ENCODE results near the gene VEGFD. TPM values are rescaled to one million over a fixed set of nuclear protein-coding genes. Genes with fewer than 3 reads are reported as not detected.

VEGFD gene
- total and polyA plus RNA-seq, 2 of the 13 experiments (the other 11 are each of a cell fraction or from before 2014, with no cell fraction given): 0.11 to 0.35 TPM

DNA sequence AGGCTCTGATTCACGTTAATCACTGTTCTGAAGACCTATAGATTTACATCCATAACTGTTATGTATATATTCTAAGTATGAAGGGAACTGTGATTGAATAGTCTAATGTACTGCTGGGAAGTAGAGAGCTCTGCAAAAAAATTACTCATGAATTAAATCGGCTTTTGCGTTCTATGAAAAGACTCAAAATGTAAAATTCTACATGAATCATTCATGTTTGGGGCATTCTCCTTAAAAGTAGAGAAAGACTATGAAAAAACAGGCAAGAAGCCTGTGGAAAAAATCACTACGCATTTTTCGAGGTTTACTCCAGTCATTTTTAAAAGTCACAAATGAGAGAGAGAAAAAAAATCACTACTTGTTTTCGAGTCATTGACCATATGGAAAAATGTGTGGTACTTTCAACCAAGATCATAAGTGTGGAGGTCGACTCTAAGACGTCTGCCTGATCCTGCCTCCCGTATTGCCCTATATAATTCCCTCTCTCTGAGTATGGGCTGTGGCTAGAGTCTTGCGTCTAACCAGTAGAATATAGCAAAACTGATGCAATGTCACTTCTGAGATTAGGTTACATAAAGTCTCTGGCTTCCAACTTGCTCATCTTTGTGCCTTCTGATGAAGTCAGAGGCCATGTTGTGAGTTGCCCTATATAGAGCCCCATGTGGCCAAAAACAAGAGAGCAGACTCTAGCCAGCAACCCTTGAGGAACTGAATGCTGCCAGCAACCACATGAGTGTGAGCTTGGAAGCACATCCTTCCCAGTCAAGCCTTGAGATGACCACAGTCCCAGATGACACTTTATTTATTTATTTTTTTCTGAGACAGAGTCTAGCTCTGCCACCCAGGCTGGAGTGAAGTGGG is 32.1 kb upstream of the VEGFD start (continued):
- TF ChIP-seq, protein P1, sequence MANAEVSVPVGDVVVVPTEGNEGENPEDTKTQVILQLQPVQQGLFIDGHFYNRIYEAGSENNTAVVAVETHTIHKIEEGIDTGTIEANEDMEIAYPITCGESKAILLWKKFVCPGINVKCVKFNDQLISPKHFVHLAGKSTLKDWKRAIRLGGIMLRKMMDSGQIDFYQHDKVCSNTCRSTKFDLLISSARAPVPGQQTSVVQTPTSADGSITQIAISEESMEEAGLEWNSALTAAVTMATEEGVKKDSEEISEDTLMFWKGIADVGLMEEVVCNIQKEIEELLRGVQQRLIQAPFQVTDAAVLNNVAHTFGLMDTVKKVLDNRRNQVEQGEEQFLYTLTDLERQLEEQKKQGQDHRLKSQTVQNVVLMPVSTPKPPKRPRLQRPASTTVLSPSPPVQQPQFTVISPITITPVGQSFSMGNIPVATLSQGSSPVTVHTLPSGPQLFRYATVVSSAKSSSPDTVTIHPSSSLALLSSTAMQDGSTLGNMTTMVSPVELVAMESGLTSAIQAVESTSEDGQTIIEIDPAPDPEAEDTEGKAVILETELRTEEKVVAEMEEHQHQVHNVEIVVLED (CRISPR knock-in tag; IDR thresholded peaks at IDR 0.05; ENCODE audit: borderline replicate concordance): no peak
- no peak for TF ChIP-seq FIP1L1 (IDR thresholded peaks at IDR 0.05; ENCODE audit: borderline replicate concordance, insufficient read depth, low read depth, low read length)
- TF ChIP-seq NFATC3 (CRISPR knock-in tag; IDR thresholded peaks at IDR 0.05): no peak
- no peak for TF ChIP-seq SRF (IDR thresholded peaks at IDR 0.05; ENCODE audit: low read depth, low read length)

DNA sequence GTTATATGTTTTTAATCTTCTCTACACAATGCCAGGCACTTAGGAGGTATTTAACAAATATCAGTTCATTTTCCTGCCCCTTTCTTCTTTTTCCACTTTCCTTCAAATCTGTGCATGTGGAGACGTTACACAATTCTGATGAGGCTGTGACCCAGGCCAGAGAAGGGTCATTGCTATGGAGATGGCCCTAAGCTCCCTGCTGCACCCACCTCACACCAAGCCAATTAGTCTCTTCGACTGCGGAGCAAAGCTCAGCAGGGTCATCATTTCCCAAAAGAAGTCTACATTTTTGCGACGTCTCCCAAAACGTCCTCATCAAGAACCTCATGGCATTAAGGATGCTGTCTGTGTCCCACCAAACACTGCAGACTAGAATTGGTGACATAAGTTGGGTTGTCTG is 28.9 kb upstream of the VEGFD start:
- Histone ChIP-seq H4K20me1 (ENCODE audit: insufficient read depth, low read length) (no peaks in the 10 kb centered on the region), H3K27ac (ENCODE audit: extremely low read length, insufficient read depth, low read length) (no peak overlapping the region), H3K27me3 (ENCODE audit: control insufficient read depth in 1 of 2, insufficient read depth in 2 of 2, low read length in 2 of 2) (no peaks in the 10 kb centered on the region), H3K36me3 (replicated peaks in 1 of 2; ENCODE audit: control insufficient read depth in 1 of 2, insufficient read depth in 2 of 2, low read length in 2 of 2) (no peaks in the 10 kb centered on the region), H3K4me3 (replicated peaks in 1 of 3; ENCODE audit: insufficient read depth in 1 of 3, low read depth in 2 of 3, low read length in 3 of 3) (no peak overlapping the region), H3K9ac (ENCODE audit: insufficient read depth, low read depth, low read length) (no peak overlapping the region), H3K79me2 (ENCODE audit: insufficient read depth, low read length) (no peaks in the 10 kb centered on the region), H3K4me1 (ENCODE audit: insufficient read depth, low read length) (no peaks in the 10 kb centered on the region), H3K9me3 (ENCODE audit: low read length) (no peaks in the 10 kb centered on the region; the same call in 1 of the 2 replicates), H3K4me2 (ENCODE audit: low read depth, low read length) (no peak overlapping the region), H2AFZ (ENCODE audit: low read length) (no peak overlapping the region)
- ATAC-seq: no peak
- no peak for TF ChIP-seq ZNF607 (CRISPR knock-in tag; IDR thresholded peaks at IDR 0.05; ENCODE audit: borderline replicate concordance)
- TF ChIP-seq ZNF331 (CRISPR knock-in tag; IDR thresholded peaks at IDR 0.05): no peak
- TF ChIP-seq, protein P2, sequence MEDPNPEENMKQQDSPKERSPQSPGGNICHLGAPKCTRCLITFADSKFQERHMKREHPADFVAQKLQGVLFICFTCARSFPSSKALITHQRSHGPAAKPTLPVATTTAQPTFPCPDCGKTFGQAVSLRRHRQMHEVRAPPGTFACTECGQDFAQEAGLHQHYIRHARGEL (CRISPR knock-in tag; IDR thresholded peaks at IDR 0.05): no peak
- DNase-seq (ENCODE audit: low spot score): no peak
- FAIRE-seq: no peak
- 96% methylated on average over 5 of the region's 6 CpGs for whole genome bisulfite sequencing (ENCODE audit: low lambda C conversion rate)
- POLR2A ChIA-PET: no interaction called here
- intact Hi-C loops (cut with micrococcal nuclease; ENCODE audit: unreplicated experiment): no loop called here
- no TSS peak for BruUV-seq (replicated peaks)
- CTCF ChIA-PET (ENCODE audit: low intra/inter-chr PET ratio, low total read pairs): no interaction called here
- in situ Hi-C loops (cut with HindIII; ENCODE audit: extremely low pct_ligation_motif_present, low pct_unique_long_range_greater_than_20kb): no loop called here
